ENCODE results near the gene SH2B2. TPM values are rescaled to one million over a fixed set of nuclear protein-coding genes. Genes with fewer than 3 reads are reported as not detected.
"Not testable (repeated sequence)": the region's sequence is repeated elsewhere in the genome, so short reads cannot be mapped to it uniquely, and the experiment has no call there.

Gene SH2B2
- total RNA-seq, 4 donors from 2014 or later = 2.4 to 10.8 (median 7.6) TPM

- no peak overlapping the region for H3K4me3 ChIP-seq
- peak in 1 of 5 experiments; percentile 13 for TF ChIP-seq CTCF (IDR thresholded peaks at IDR 0.05)
- TF ChIP-seq POLR2A (IDR thresholded peaks at IDR 0.05) = no peak
- no peak for TF ChIP-seq EP300 (IDR thresholded peaks at IDR 0.05)
- 54 to 69% methylated on average over 49 to 84 of the region's 84 CpGs for WGBS, 2 donors
Observed at GRCh38 chr7:102300643-102301221, 14.1 kb downstream of the SH2B2 start.

GRCh38 chr7:102301367-102301766, 14.7 kb downstream of the SH2B2 start:
- H3K9me3 ChIP-seq; H3K4me1 ChIP-seq; H3K4me3 ChIP-seq; DNase-seq (ENCODE audit: low spot score in 2 of 2); H3K27ac ChIP-seq: not testable (repeated sequence)
- Histone ChIP-seq H3K27me3 (peaks cover 0 to 13% of the 10 kb centered on the region in 2 donors), H3K36me3 (peaks cover 0 to 19% (median 0%) of the 10 kb centered on the region in 3 donors)
- 92 to 97% methylated on average over 13 to 14 of the region's 14 CpGs for WGBS, 2 donors

More at GRCh38 chr7:102300643-102301221, 14.1 kb downstream of the SH2B2 start:
- no peak for DNase-seq (ENCODE audit: low spot score in 2 of 2)
- no peak overlapping the region for H3K27ac ChIP-seq
- H3K4me1 ChIP-seq = peaks cover 0 to 7% (median 3%) of the 10 kb centered on the region in 4 donors
- H3K36me3 ChIP-seq = peaks cover 0 to 19% (median 0%) of the 10 kb centered on the region in 3 donors
- peaks cover 0 to 13% of the 10 kb centered on the region in 2 donors for H3K27me3 ChIP-seq
- no peaks in the 10 kb centered on the region for H3K9me3 ChIP-seq

- Histone ChIP-seq H3K36me3 (peaks cover 0 to 19% (median 0%) of the 10 kb centered on the region in 3 donors), H3K4me3 (no peak overlapping the region), H3K9me3 (no peaks in the 10 kb centered on the region), H3K27ac (no peak overlapping the region), H3K4me1 (peaks cover 0 to 12% (median 9%) of the 10 kb centered on the region in 4 donors), H3K27me3 (peaks cover 0 to 13% of the 10 kb centered on the region in 2 donors)
- DNase-seq (ENCODE audit: low spot score in 2 of 2) = no peak
- TF ChIP-seq EP300 (IDR thresholded peaks at IDR 0.05) (no peak), CTCF (IDR thresholded peaks at IDR 0.05) (no peak), POLR2A (IDR thresholded peaks at IDR 0.05) (no peak)
- WGBS, 2 donors = 77 to 94% methylated on average over 6 of the region's 6 CpGs
Observed at GRCh38 chr7:102302025-102302424, 15.4 kb downstream of the SH2B2 start.

GRCh38 chr7:102303669-102304422, 17.2 kb downstream of the SH2B2 start:
- Histone ChIP-seq H3K4me3 (no peak overlapping the region), H3K4me1 (peaks cover 0 to 19% (median 15%) of the 10 kb centered on the region in 4 donors), H3K9me3 (no peaks in the 10 kb centered on the region), H3K27me3 (peaks cover 0 to 13% of the 10 kb centered on the region in 2 donors), H3K27ac (no peak overlapping the region), H3K36me3 (peaks cover 0 to 26% (median 0%) of the 10 kb centered on the region in 3 donors)
- TF ChIP-seq CTCF (IDR thresholded peaks at IDR 0.05) (no peak), POLR2A (IDR thresholded peaks at IDR 0.05) (no peak), EP300 (IDR thresholded peaks at IDR 0.05) (no peak)
- 76 to 77% methylated on average over 8 to 12 of the region's 13 CpGs for WGBS, 2 donors
- DNase-seq (ENCODE audit: low spot score in 2 of 2) = no peak

GRCh38 chr7:102304668-102305067, 18.0 kb downstream of the SH2B2 start:
- TF ChIP-seq EP300 (IDR thresholded peaks at IDR 0.05) (no peak), CTCF (IDR thresholded peaks at IDR 0.05) (no peak), POLR2A (IDR thresholded peaks at IDR 0.05) (no peak)
- H3K36me3 ChIP-seq = peaks cover 0 to 34% (median 0%) of the 10 kb centered on the region in 3 donors
- H3K4me3 ChIP-seq = no peak overlapping the region
- DNase-seq (ENCODE audit: low spot score in 2 of 2) = no peak
- 68 to 70% methylated on average over 9 to 11 of the region's 11 CpGs for WGBS, 2 donors
- peaks cover 0 to 11% of the 10 kb centered on the region in 2 donors for H3K27me3 ChIP-seq
- peaks cover 0 to 19% (median 15%) of the 10 kb centered on the region in 4 donors for H3K4me1 ChIP-seq
- no peak overlapping the region for H3K27ac ChIP-seq
- H3K9me3 ChIP-seq = no peaks in the 10 kb centered on the region

Measured in tibial nerve (tissue), 4 donors.